ENCODE results near the gene RAB3IP.
"Not testable (repeated sequence)": the region's sequence is repeated elsewhere in the genome, so short reads cannot be mapped to it uniquely, and the experiment has no call there.

The RAB3IP gene

GRCh38 chr12:69836015-69836414, 97.4 kb downstream of the RAB3IP start:
- DNase-seq, result no peak

GRCh38 chr12:69837191-69837590, 98.5 kb downstream of the RAB3IP start:
- DNase-seq, result no peak

- DNase-seq, result no peak
Measured at GRCh38 chr12:69837657-69838415, 99.2 kb downstream of the RAB3IP start.

GRCh38 chr12:69840727-69841126, 102.1 kb downstream of the RAB3IP start:
- no peak for DNase-seq

- no peak for DNase-seq
Measured at GRCh38 chr12:69843608-69844007, 104.9 kb downstream of the RAB3IP start.

- no peak for DNase-seq
Measured at GRCh38 chr12:69844416-69844815, 105.8 kb downstream of the RAB3IP start.

- no peak for DNase-seq
Measured at GRCh38 chr12:69844836-69845235, 106.2 kb downstream of the RAB3IP start.

- DNase-seq, result no peak
Measured at GRCh38 chr12:69846976-69847375, 108.3 kb downstream of the RAB3IP start.

GRCh38 chr12:69851976-69852375, 113.3 kb downstream of the RAB3IP start:
- no peak for DNase-seq

GRCh38 chr12:69853176-69853961, 114.7 kb downstream of the RAB3IP start:
- DNase-seq, result not testable (repeated sequence)

GRCh38 chr12:69866698-69867097, 128.0 kb downstream of the RAB3IP start:
- DNase-seq, result no peak

- no peak for DNase-seq
Measured at GRCh38 chr12:69868695-69869094, 130.0 kb downstream of the RAB3IP start.

- no peak for DNase-seq
Measured at GRCh38 chr12:69872804-69873203, 134.1 kb downstream of the RAB3IP start.

All from activated CD4-positive, alpha-beta T cell treated with anti-CD3 and anti-CD28 coated beads, Interleukin-2, amount 50 U/mL, for 4 hours (primary cell).